Gastrocnemius medialis (tissue), 4 donors: ENCODE results near the gene FBXO24. TPM values are rescaled to one million over a fixed set of nuclear protein-coding genes. Genes with fewer than 3 reads are reported as not detected.

Experiments used
- ATAC-seq, 2 donors: fragments of 150-250 bp; one replicate each; pipeline ENCODE4 v1.9.1; 2016
- DNase-seq, 2 donors: peaks; one replicate each; pipeline ENCODE4 v3.0.0-alpha.2; 2019
- H3K27ac ChIP-seq, 4 donors: fragments of 200-600 bp; sonication (generic); 1 replicate in 1 of 4; 2 replicates in 3 of 4; pipeline ENCODE4 v1.5.1; 2016 to 2018; ENCODE audit warnings: mild to moderate bottlenecking in 2 of 4, moderate library complexity in 1 of 4
- H3K27me3 ChIP-seq, 3 donors: fragments of 200-600 bp; sonication (generic) in 2 of 3; 1 replicate in 1 of 3; 2 replicates in 2 of 3; pipeline versions ENCODE4 v1.5.1 to v1.6.0; 2016 to 2019; ENCODE audit warnings: mild to moderate bottlenecking in 1 of 3, moderate library complexity in 1 of 3
- H3K36me3 ChIP-seq, 2 donors: fragments of 200-600 bp; sonication (generic) in 1 of 2; one replicate each; pipeline ENCODE4 v1.5.1; 2017 to 2018
- H3K4me1 ChIP-seq, 2 donors: fragments of 200-600 bp; sonication (generic) in 1 of 2; one replicate each; pipeline ENCODE4 v1.5.1; 2016 to 2017; ENCODE audit warnings: mild to moderate bottlenecking in 2 of 2
- H3K4me3 ChIP-seq, 4 donors: fragments of 200-600 bp; sonication (generic) in 3 of 4; 1 replicate in 1 of 4; 2 replicates in 3 of 4; pipeline ENCODE4 v1.5.1; 2016 to 2019; ENCODE audit warnings: mild to moderate bottlenecking in 2 of 4
- H3K9me3 ChIP-seq, 3 donors: fragments of 200-600 bp; sonication (generic) in 2 of 3; 1 replicate in 1 of 3; 2 replicates in 2 of 3; pipeline ENCODE4 v1.5.1; 2016 to 2019
- POLR2A ChIP-seq, 2 donors: fragments of 450-650 bp; IDR thresholded peaks; one replicate each; pipeline ENCODE4 v1.6.1; 2017; ENCODE audit warnings: antibody characterized with exemption in 2 of 2, mild to moderate bottlenecking in 2 of 2, moderate library complexity in 2 of 2
- in situ Hi-C, 4 donors: fragments of 200-750 bp; cut with MboI; loops; one replicate each; pipeline versions ENCODE4 v1.15.0 to v1.8.0; 2017; ENCODE audit warnings: low sequenced_read_pairs in 4 of 4
- intact Hi-C: fragments of 100-400 bp; cut with DNase I; formaldehyde crosslinking; loops from one replicate; pipeline ENCODE4 v1.15.1; 2023; ENCODE audit warnings: low total_unique reads
- total RNA-seq, 4 donors: library from RNA; depleted of rRNA; stranded (reverse); fragments of >200 nt; gene quantifications; one replicate each; pipeline versions ENCODE4 v1.1.0 to v1.2.3, GENCODE V29; 2016
- TF ChIP-seq, protein P1 (sequence below), 5 experiments: fragments of 450-650 bp in 3 of 5; fragments of 200-600 bp in 2 of 5; sonication (generic) in 2 of 5; IDR thresholded peaks in 4 of 5; conservative IDR thresholded peaks in 1 of 5; 1 replicate in 4 of 5; 2 replicates in 1 of 5; pipeline ENCODE4 v1.5.1; 2016 to 2019; ENCODE audit warnings: antibody characterized with exemption in 5 of 5, mild to moderate bottlenecking in 3 of 5, moderate library complexity in 3 of 5

FBXO24 gene
- total RNA-seq, 4 donors from 2014 or later, result not detected

DNA sequence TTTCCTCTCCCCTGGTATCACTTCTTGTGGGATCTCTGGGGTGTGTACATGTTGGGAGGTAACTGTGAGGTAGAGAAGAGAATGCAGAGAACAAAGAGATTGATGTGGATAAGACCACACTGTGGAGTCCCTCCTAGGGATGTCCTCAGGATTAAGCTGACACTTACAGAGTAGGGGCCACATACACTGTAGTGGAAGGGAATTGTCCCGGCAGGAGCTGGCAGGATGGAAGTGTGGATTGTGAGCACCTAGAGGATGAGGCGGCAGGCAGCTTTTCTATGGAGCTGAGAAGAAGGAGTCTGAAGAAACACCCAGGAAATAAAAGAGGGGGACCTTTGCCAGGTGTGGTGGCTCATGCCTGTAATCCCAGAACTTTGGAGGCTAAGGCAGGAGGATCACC, 33.6 kb upstream of the FBXO24 start:
- Histone ChIP-seq H3K36me3 (peaks cover 0 to 30% of the 10 kb centered on the region in 2 donors), H3K27ac (no peak overlapping the region), H3K9me3 (no peaks in the 10 kb centered on the region), H3K4me1 (peaks cover 0 to 9% of the 10 kb centered on the region in 2 donors), H3K4me3 (no peak overlapping the region), H3K27me3 (no peaks in the 10 kb centered on the region)
- DNase-seq (no peak), ATAC-seq (no peak)
- in situ Hi-C loops, result loop anchor here in 2 of 4 donors (10.0 to 25.0 kb wide), 2 partner anchors 78 to 90 kb away; partner anchors contain the start of genes SPACDR (in 1 of the 2) and TSC22D4 (in 1 of the 2)
- intact Hi-C loops, result no loop called here
- TF ChIP-seq, protein P1, sequence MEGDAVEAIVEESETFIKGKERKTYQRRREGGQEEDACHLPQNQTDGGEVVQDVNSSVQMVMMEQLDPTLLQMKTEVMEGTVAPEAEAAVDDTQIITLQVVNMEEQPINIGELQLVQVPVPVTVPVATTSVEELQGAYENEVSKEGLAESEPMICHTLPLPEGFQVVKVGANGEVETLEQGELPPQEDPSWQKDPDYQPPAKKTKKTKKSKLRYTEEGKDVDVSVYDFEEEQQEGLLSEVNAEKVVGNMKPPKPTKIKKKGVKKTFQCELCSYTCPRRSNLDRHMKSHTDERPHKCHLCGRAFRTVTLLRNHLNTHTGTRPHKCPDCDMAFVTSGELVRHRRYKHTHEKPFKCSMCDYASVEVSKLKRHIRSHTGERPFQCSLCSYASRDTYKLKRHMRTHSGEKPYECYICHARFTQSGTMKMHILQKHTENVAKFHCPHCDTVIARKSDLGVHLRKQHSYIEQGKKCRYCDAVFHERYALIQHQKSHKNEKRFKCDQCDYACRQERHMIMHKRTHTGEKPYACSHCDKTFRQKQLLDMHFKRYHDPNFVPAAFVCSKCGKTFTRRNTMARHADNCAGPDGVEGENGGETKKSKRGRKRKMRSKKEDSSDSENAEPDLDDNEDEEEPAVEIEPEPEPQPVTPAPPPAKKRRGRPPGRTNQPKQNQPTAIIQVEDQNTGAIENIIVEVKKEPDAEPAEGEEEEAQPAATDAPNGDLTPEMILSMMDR (IDR thresholded peaks at IDR 0.05 in 4 of 5, conservative IDR thresholded peaks at IDR 0.05 in 1 of 5), result no peak
- TF ChIP-seq POLR2A (IDR thresholded peaks at IDR 0.05), result no peak

DNA sequence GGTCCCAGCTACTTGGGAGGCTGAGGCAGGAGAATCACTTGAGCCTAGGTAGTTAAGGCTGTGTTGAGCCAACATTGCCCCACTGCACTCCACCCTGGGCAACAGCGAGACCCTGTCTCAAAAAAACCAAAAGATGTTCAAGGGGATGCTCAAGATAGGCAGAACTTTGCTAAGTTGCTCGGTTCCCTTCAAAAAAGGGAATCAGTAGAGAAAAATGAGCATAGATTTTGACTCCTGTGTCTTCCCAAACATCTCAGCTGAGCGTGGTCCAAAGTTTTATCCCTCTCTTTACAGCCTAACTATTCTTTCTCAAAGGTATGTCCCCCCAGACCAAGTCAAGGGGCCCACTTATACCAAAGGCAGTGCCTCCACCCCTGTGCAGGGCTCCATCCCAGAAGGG, 33.1 kb upstream of the FBXO24 start:
- H3K36me3 ChIP-seq, result peaks cover 0 to 30% of the 10 kb centered on the region in 2 donors
- no peak overlapping the region for H3K4me3 ChIP-seq
- in situ Hi-C loops (loop anchor here in 2 of 4 donors (10.0 to 25.0 kb wide), 2 partner anchors 78 to 91 kb away; partner anchors contain the start of genes SPACDR (in 1 of the 2) and TSC22D4 (in 1 of the 2)), intact Hi-C loops (no loop called here)
- H3K9me3 ChIP-seq, result no peaks in the 10 kb centered on the region
- no peak for ATAC-seq
- H3K27ac ChIP-seq, result no peak overlapping the region
- peaks cover 0 to 4% of the 10 kb centered on the region in 2 donors for H3K4me1 ChIP-seq
- DNase-seq, result no peak
- H3K27me3 ChIP-seq, result no peaks in the 10 kb centered on the region
- TF ChIP-seq, protein P1 (IDR thresholded peaks at IDR 0.05 in 4 of 5, conservative IDR thresholded peaks at IDR 0.05 in 1 of 5), result no peak
- TF ChIP-seq POLR2A (IDR thresholded peaks at IDR 0.05), result no peak

DNA sequence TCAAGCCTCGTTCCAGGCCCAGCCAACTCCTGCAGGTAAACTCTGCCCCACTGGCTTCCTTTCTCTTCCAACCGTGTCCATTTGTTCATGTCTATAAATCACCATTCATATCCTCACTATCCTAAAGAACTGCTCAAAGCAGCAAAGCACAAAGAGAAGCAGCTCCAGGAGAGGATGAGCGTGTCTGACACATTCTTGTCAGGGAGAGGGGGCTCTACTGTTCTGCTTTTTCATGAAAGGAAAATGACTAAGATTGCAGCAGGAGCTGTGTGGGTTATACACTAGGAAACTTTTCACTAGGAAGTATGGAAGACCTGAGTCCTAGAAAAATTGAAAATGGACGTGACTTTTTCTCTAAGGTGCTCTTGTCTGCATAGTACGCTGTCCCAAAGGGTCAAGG, 30.4 kb upstream of the FBXO24 start:
- Histone ChIP-seq H3K9me3 (no peaks in the 10 kb centered on the region), H3K4me1 (no peaks in the 10 kb centered on the region), H3K4me3 (no peak overlapping the region), H3K36me3 (peaks cover 0 to 21% of the 10 kb centered on the region in 2 donors), H3K27me3 (no peaks in the 10 kb centered on the region), H3K27ac (no peak overlapping the region)
- TF ChIP-seq, protein P1 (IDR thresholded peaks at IDR 0.05 in 4 of 5, conservative IDR thresholded peaks at IDR 0.05 in 1 of 5), result no peak
- intact Hi-C loops (no loop called here), in situ Hi-C loops (loop anchor here in 3 of 4 donors (5.0 to 25.0 kb wide), 3 partner anchors 81 to 93 kb away; partner anchors contain the start of genes SPACDR (in 1 of the 3) and TSC22D4 (in 1 of the 3))
- DNase-seq, result no peak
- no peak for ATAC-seq

DNA sequence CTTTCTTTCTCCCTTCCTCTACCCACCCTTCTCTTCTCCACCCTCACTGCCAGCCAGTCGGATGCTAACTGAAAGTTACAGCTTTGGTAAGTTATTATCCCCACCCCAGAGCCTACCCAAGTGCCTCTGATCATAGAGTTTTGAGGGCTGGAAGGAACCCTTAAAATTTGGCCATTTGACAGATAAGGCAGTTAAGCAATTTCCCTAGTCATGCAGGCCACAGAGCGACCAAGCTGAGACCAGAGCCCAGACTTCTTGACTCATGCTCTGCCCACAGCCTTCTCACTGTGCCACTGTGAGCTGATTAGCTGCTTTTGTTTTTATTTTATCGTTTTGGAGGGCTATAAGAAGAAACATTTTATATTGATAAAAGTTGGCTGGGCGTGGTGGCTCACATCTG, 29.6 kb upstream of the FBXO24 start:
- no peak for ATAC-seq
- Histone ChIP-seq H3K4me1 (no peaks in the 10 kb centered on the region), H3K36me3 (peaks cover 0 to 21% of the 10 kb centered on the region in 2 donors), H3K4me3 (no peak overlapping the region), H3K9me3 (no peaks in the 10 kb centered on the region), H3K27me3 (no peaks in the 10 kb centered on the region), H3K27ac (no peak overlapping the region)
- TF ChIP-seq, protein P1 (IDR thresholded peaks at IDR 0.05 in 4 of 5, conservative IDR thresholded peaks at IDR 0.05 in 1 of 5), result no peak
- TF ChIP-seq POLR2A (IDR thresholded peaks at IDR 0.05), result no peak
- intact Hi-C loops, result no loop called here
- in situ Hi-C loops, result loop anchor here in 3 of 4 donors (5.0 to 25.0 kb wide), 3 partner anchors 82 to 94 kb away; partner anchors contain the start of genes SPACDR (in 1 of the 3) and TSC22D4 (in 1 of the 3)
- DNase-seq, result no peak
